ENCODE measurements around the gene C6orf62.

GRCh38 chr6:24689964-24690363 is 29.0 kb downstream of the C6orf62 start:
- TF ChIP-seq, protein P1, sequence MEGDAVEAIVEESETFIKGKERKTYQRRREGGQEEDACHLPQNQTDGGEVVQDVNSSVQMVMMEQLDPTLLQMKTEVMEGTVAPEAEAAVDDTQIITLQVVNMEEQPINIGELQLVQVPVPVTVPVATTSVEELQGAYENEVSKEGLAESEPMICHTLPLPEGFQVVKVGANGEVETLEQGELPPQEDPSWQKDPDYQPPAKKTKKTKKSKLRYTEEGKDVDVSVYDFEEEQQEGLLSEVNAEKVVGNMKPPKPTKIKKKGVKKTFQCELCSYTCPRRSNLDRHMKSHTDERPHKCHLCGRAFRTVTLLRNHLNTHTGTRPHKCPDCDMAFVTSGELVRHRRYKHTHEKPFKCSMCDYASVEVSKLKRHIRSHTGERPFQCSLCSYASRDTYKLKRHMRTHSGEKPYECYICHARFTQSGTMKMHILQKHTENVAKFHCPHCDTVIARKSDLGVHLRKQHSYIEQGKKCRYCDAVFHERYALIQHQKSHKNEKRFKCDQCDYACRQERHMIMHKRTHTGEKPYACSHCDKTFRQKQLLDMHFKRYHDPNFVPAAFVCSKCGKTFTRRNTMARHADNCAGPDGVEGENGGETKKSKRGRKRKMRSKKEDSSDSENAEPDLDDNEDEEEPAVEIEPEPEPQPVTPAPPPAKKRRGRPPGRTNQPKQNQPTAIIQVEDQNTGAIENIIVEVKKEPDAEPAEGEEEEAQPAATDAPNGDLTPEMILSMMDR (IDR thresholded peaks at IDR 0.05): no peak
- TF ChIP-seq POLR2AphosphoS5 (IDR thresholded peaks at IDR 0.05; ENCODE audit: low read depth, low read length) (no peak), GABPA (IDR thresholded peaks at IDR 0.05; ENCODE audit: low read depth) (no peak), TAF1 (IDR thresholded peaks at IDR 0.05; ENCODE audit: borderline replicate concordance, low read depth, low read length) (no peak), GATA2 (CRISPR knock-in tag; IDR thresholded peaks at IDR 0.05) (no peak), RAD21 (IDR thresholded peaks at IDR 0.05; ENCODE audit: low read length) (no peak), FOSL2 (IDR thresholded peaks at IDR 0.05; ENCODE audit: borderline replicate concordance, low read depth) (no peak), CHD2 (IDR thresholded peaks at IDR 0.05; ENCODE audit: low read length, partially characterized antibody) (no peak), EP300 (IDR thresholded peaks at IDR 0.05; ENCODE audit: borderline replicate concordance in 1 of 2, low read depth in 1 of 2, low read length in 1 of 2) (no peak), JUND (IDR thresholded peaks at IDR 0.05) (no peak), ELF1 (IDR thresholded peaks at IDR 0.05) (no peak), USF2 (IDR thresholded peaks at IDR 0.05; ENCODE audit: borderline replicate concordance, low read depth, low read length) (no peak), MEF2A (IDR thresholded peaks at IDR 0.05; ENCODE audit: borderline replicate concordance, low read depth) (no peak)
- TF ChIP-seq, protein P2, sequence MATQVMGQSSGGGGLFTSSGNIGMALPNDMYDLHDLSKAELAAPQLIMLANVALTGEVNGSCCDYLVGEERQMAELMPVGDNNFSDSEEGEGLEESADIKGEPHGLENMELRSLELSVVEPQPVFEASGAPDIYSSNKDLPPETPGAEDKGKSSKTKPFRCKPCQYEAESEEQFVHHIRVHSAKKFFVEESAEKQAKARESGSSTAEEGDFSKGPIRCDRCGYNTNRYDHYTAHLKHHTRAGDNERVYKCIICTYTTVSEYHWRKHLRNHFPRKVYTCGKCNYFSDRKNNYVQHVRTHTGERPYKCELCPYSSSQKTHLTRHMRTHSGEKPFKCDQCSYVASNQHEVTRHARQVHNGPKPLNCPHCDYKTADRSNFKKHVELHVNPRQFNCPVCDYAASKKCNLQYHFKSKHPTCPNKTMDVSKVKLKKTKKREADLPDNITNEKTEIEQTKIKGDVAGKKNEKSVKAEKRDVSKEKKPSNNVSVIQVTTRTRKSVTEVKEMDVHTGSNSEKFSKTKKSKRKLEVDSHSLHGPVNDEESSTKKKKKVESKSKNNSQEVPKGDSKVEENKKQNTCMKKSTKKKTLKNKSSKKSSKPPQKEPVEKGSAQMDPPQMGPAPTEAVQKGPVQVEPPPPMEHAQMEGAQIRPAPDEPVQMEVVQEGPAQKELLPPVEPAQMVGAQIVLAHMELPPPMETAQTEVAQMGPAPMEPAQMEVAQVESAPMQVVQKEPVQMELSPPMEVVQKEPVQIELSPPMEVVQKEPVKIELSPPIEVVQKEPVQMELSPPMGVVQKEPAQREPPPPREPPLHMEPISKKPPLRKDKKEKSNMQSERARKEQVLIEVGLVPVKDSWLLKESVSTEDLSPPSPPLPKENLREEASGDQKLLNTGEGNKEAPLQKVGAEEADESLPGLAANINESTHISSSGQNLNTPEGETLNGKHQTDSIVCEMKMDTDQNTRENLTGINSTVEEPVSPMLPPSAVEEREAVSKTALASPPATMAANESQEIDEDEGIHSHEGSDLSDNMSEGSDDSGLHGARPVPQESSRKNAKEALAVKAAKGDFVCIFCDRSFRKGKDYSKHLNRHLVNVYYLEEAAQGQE (IDR thresholded peaks at IDR 0.05; ENCODE audit: low read depth, low read length): no peak
